ENCODE data around the gene FBRS.

DNA sequence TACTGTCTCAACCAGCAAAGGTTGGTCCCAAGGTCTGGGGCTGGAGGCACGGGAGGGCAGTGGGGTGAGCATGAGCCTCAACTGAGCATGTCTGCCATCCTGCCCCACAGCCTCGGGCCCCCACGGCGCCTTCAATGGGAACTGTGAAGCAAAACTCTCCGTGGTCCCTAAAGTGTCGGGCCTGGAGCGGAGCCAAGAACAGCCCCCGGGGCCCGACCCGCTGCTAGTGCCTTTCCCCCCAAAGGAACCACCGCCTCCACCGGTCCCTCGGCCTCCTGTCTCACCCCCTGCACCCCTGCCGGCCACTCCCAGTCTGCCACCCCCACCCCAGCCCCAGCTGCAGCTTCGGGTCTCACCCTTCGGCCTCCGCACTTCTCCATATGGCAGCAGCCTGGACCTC is 4.2 kb downstream of the FBRS start:
- TF ChIP-seq POLR2AphosphoS5 (IDR thresholded peaks at IDR 0.05) (no peak), POLR2A (IDR thresholded peaks at IDR 0.05) (no peak)
- TF ChIP-seq, protein P1, sequence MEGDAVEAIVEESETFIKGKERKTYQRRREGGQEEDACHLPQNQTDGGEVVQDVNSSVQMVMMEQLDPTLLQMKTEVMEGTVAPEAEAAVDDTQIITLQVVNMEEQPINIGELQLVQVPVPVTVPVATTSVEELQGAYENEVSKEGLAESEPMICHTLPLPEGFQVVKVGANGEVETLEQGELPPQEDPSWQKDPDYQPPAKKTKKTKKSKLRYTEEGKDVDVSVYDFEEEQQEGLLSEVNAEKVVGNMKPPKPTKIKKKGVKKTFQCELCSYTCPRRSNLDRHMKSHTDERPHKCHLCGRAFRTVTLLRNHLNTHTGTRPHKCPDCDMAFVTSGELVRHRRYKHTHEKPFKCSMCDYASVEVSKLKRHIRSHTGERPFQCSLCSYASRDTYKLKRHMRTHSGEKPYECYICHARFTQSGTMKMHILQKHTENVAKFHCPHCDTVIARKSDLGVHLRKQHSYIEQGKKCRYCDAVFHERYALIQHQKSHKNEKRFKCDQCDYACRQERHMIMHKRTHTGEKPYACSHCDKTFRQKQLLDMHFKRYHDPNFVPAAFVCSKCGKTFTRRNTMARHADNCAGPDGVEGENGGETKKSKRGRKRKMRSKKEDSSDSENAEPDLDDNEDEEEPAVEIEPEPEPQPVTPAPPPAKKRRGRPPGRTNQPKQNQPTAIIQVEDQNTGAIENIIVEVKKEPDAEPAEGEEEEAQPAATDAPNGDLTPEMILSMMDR (IDR thresholded peaks at IDR 0.05), result no peak

All from gastroesophageal sphincter (tissue), 3 donors.